Stimulated activated naive CD8-positive, alpha-beta T cell treated with anti-CD3 and anti-CD28 coated beads, Interleukin-15, Interleukin-2, amounts not matched to agents 100 U/mL and 50 U/mL, for 24 hours (primary cell): Measurements from ENCODE around the gene ULK1.
"Not testable (repeated sequence)": the region's sequence is repeated elsewhere in the genome, so short reads cannot be mapped to it uniquely, and the experiment has no call there.

ENCODE experiments used
- ATAC-seq: fragments of 150-1000 bp; cut with Tn5 transposase; one replicate; pipeline ENCODE4 v1.10.0; 2021
- DNase-seq: peaks from one replicate; pipeline ENCODE4 v3.0.0; 2021

ULK1 gene

DNA sequence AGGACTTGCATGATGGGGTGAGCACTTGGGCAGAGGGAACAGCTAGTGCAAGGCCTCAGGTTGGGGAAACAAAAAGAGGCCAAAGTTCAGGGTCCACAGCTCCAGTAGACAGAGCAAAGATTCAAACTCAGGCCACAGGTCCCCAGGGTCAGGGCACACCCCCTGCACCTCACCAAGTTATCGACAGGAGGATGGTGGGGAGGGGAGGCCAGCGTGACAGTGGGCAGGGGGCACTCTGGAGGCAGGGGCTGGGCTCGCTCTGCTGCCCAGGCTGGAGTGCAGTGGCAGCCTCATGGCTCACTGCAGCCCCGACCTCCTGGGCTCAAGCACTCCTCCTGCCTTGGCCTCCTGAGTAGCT lies 32.4 kb upstream of the ULK1 start:
- ATAC-seq (no peak), DNase-seq (no peak)

GRCh38 chr12:131862600-131862993 lies 31.8 kb upstream of the ULK1 start:
- DNase-seq (no peak), ATAC-seq (no peak)

- ATAC-seq = no peak
- DNase-seq = no peak
Observed at GRCh38 chr12:131862994-131863710, 31.3 kb upstream of the ULK1 start.

DNA sequence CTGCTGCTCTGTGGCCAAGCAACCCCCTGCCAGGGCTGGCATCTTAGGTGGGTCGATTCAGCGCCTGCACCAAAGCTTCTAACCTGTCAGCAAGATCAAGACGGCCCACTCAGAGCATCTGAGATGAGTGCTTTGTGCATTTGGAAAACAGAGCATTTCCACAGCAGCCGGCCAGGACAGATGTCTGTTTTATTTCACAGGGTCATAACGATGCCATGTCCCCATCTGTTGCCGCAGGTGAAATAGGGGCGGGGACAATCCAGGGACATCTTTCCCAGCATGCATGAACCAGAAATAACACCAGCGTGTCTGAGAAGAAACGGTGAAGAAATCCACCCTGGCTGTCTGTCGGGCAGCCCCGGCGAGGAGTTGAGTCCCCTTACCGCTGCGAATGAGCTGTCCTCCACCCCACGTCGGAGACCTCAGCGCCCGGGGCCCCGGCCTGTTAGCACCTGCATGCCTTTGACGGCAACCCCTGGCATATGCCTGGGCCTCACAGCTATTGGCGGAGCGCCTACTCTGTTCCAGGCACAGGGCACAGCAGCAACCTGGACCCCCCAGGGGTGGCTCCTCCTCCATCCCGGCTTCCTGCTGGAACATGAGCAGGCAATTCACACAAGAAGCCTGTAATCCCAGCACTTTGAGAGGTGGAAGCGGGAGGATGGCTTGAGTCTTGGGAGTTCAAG lies 30.6 kb upstream of the ULK1 start:
- DNase-seq (no peak), ATAC-seq (no peak)

GRCh38 chr12:131864469-131864868 lies 30.0 kb upstream of the ULK1 start:
- DNase-seq = no peak
- ATAC-seq = no peak

DNA sequence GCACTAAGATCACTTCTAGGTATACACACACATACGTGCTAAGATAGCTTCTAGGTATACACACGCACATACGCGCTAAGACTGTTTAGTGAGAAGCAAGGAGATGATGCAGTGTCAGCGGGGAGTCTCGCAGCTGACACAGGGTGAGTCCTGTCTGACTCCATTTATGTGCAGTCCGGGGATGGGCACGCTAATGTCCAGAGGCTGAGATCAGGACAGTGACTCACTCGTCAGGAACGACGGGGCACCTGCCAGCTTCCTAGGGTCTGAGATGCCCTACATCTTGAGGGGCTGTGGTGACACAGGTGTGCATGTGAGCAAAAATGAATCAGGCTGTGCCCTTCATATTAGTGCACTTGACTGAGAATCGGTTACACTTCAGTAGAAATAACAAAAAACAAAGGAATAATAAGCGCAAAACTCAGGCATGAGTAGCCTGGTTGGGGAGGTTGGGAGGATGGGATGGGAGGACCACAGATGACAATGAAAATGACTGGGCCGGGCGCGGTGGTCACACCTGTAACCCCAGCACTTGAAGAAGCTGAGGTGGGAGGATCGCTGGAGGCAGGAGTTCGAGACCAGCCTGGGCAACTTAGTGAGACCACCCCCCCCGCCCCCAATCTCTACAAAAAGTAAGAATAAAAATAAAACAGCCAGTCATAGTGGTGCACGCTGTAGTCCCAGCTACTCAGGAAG lies 29.1 kb upstream of the ULK1 start:
- ATAC-seq (no peak), DNase-seq (no peak)

- ATAC-seq = no peak
- DNase-seq = no peak
Observed at GRCh38 chr12:131867471-131867870, 27.0 kb upstream of the ULK1 start.

DNA sequence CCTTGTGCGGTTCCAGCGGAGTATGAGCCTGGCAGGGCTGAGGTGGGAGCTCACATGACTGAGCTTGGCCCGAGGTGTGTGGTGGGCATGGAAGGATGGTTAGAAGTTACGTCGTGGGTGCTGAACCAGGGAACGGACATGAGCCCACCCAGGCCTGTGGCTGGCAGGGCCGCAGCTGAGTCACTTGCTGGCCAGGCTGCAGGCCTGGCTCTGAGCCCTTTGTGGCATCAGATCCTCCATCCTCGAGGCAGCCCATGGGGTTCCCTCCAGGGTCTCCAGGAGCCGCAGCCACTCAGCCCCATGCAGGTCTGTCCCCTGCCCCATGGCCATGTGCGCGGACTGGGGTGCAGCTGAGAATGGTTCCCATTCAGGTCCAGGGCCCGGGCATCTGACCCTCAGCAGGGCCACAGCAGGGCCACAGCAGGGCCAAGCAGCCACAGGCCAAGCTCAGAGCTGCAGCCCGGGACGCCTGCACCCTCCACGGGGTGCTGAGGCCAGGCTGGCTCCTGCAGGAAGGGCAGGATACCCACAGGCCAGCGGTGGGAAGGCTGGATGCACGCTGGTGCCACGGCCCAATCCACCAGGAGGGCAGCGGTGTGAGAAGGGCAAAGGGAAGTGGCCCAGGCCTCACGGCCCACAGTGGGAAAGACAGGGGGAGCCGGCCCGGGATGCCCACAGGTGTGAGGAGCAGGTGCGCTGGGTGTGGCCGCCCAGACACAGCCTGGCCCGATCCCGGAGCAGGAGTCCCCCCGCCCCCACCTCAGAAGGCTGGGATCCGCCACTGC lies 26.3 kb upstream of the ULK1 start:
- DNase-seq (no peak), ATAC-seq (no peak)

- DNase-seq (no peak), ATAC-seq (no peak)
Observed at GRCh38 chr12:131869871-131870418, 24.5 kb upstream of the ULK1 start.

DNA sequence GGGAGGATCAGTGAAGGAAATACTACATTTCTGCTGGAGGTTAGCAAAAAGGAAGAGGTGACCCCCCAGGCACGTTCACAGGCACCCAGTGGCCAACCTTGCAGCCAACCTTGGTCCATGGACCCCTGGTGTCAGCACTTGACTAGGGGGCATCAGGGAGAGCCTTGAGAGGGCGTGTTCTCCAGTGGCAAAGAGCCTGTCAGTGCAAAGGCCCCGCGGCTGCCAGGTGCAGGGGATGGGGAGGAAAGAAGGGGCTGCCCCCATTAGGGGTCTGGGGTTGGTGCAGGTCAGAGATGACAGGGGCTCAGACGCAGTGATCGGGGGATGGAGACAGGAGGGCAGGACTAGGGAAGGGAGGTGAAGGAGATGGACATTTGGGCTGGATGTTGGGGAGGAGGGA lies 22.7 kb upstream of the ULK1 start:
- ATAC-seq (no peak), DNase-seq (no peak)

DNA sequence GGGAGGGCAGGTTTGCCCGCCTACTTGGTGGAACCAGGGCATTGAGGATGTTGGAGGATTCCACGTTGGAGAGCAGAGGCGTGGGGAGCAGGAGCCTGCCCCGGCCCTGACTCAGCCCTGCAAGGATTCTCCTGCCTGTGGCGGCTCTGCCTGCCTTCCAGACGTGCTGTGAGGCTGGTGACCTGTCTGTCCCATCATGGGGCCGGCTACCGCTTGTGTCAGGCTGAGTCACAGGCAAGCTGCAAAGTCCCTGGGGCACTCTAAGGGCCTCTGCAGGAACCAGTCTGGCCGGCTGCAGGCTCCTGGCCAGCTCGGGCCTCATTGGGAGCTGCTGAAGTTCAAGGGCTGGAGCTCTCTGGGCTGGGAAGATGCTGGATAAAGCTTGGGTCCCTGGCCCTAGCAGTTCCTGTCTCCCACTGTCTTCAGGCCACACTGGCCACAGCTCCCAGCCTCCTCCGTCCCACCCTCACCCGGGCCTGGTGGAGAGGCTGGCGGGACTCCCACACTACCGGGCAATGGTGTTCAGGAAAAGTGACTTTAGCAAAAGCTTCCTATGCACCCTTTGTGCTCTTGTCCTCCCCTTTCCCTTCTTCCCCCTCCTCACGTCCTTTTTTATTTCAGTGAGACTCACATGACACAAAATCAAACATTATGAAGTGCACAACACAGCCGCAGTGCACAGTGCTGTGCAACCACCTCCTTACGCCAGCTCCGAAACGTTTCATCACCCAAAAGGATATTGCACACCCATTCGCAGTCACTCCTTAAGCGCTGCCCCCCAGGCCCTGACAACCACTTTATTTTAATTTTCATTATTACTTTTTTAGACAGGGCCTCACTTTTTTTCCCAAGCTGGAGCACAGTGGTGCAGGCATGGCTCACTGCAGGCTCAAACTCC lies 22.0 kb upstream of the ULK1 start:
- ATAC-seq (no peak), DNase-seq (no peak)

- ATAC-seq = no peak
- DNase-seq = no peak
Observed at GRCh38 chr12:131873293-131873692, 21.1 kb upstream of the ULK1 start.

GRCh38 chr12:131874972-131875371 lies 19.4 kb upstream of the ULK1 start:
- ATAC-seq, DNase-seq: not testable (repeated sequence)

- not testable (repeated sequence) for ATAC-seq, DNase-seq
Observed at GRCh38 chr12:131877216-131877615, 17.2 kb upstream of the ULK1 start.

- not testable (repeated sequence) for ATAC-seq, DNase-seq
Observed at GRCh38 chr12:131878436-131878835, 16.0 kb upstream of the ULK1 start.

- ATAC-seq (no peak), DNase-seq (no peak)
Observed at GRCh38 chr12:131882804-131883520, 11.5 kb upstream of the ULK1 start.

- DNase-seq (no peak), ATAC-seq (no peak)
Observed at GRCh38 chr12:131883521-131883900, 10.9 kb upstream of the ULK1 start.

GRCh38 chr12:131885076-131885475 lies 9.3 kb upstream of the ULK1 start:
- not testable (repeated sequence) for ATAC-seq, DNase-seq

DNA sequence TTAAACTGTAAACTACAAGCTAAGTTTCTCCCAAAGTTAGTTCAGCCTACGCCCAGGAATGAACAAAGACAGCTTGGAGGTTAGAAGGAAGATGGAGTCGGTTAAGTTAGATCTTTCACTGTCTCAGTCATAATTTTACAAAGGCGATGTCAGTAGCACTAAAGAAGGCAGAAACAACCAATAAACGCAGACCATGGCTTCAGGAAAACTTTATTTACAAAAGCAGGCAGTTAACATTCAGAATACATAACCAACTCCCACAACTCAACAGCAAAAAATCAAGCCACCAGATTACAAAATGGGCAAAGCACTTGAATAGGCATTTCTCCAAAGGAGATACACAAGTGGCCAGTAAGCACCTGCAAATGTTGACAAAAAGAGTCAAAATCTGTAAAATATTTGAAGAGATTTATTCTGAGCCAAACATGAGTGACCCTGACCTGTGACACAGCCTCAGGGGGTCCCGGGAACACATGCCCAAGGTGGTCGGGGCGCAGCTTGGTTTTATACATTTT lies 8.8 kb upstream of the ULK1 start:
- DNase-seq (no peak), ATAC-seq (no peak)

DNA sequence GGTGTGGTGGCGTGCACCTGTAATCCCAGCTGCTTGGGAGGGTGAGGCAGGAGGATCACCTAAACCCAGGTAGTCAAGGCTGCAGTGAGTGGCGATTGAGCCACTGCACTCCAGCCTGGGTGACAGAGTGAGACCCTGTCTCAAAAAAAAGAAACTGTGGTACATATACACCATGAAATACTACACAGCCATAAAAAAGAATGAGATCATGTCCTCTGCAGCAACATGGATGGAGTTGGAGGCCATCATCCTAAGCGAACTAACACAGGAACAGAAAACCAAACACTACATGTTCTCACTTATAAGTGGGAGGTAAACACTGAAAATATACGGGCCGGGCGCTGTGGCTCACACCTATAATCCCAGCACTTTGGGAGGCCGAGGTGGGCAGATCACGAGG lies 2.7 kb upstream of the ULK1 start:
- not testable (repeated sequence) for DNase-seq, ATAC-seq
